ENCODE measurements around the gene ANKRA2.

GRCh38 chr5:73515232-73515631 is 50.2 kb downstream of the ANKRA2 start:
- no peak for TF ChIP-seq POLR2A (IDR thresholded peaks at IDR 0.05; ENCODE audit: low read depth, low read length)
- TF ChIP-seq CTCF (conservative IDR thresholded peaks at IDR 0.05; ENCODE audit: low read depth, low read length) = no peak
- no peak for TF ChIP-seq FOS (IDR thresholded peaks at IDR 0.05; ENCODE audit: low read depth, low read length)
- TF ChIP-seq SMC3 (IDR thresholded peaks at IDR 0.05; ENCODE audit: low read depth, low read length) = no peak
- no peak for TF ChIP-seq NFE2L2 (IDR thresholded peaks at IDR 0.05; ENCODE audit: low read depth, low read length)
- no peak for TF ChIP-seq USF2 (IDR thresholded peaks at IDR 0.05; ENCODE audit: low read depth, low read length)
- TF ChIP-seq RAD21 (IDR thresholded peaks at IDR 0.05; ENCODE audit: low read length) = no peak
- TF ChIP-seq ELK1 (IDR thresholded peaks at IDR 0.05; ENCODE audit: borderline replicate concordance, low read depth, low read length) = no peak
- no peak for TF ChIP-seq CEBPB (IDR thresholded peaks at IDR 0.05; ENCODE audit: low read depth, low read length)
